Activated naive CD4-positive, alpha-beta T cell treated with anti-CD3 and anti-CD28 coated beads, Interleukin-2, amount 50 U/mL, for 16 hours (primary cell): ENCODE measurements around the gene RIN1.
A peak's percentile ranks its signal among the peaks of the same experiment; 100 is the strongest.
"Not testable (repeated sequence)": the region's sequence is repeated elsewhere in the genome, so short reads cannot be mapped to it uniquely, and the experiment has no call there.

Source experiments
- DNase-seq: peaks from one replicate; pipeline ENCODE4 v3.0.0-alpha.2; 2020

Gene RIN1

GRCh38 chr11:66360406-66361073 lies 24.3 kb upstream of the RIN1 start:
- DNase-seq = no peak

- no peak for DNase-seq
Measured at GRCh38 chr11:66359662-66360087, 23.4 kb upstream of the RIN1 start.

- not testable (repeated sequence) for DNase-seq
Measured at GRCh38 chr11:66350560-66351235, 14.5 kb upstream of the RIN1 start.

GRCh38 chr11:66349084-66349386 lies 12.8 kb upstream of the RIN1 start:
- no peak for DNase-seq

GRCh38 chr11:66347425-66348276 lies 11.4 kb upstream of the RIN1 start, which contains the start of gene B4GAT1:
Gene B4GAT1 (minus strand): TSS chr11:66347629. CDS start chr11:66347545, 84 bp downstream.
- peak; percentile 83 for DNase-seq

- DNase-seq = no peak
Measured at GRCh38 chr11:66346476-66347424, 10.5 kb upstream of the RIN1 start.

GRCh38 chr11:66345316-66345649 lies 9.0 kb upstream of the RIN1 start:
- DNase-seq = no peak

GRCh38 chr11:66344550-66345315 lies 8.5 kb upstream of the RIN1 start, which contains the start of gene BRMS1:
Gene BRMS1 (minus strand): TSS chr11:66345104. CDS start chr11:66342234, 2,870 bp downstream.
- DNase-seq = peak; percentile 95

- no peak for DNase-seq
Measured at GRCh38 chr11:66343176-66343575, 6.9 kb upstream of the RIN1 start.

GRCh38 chr11:66341502-66342126 lies 5.4 kb upstream of the RIN1 start:
- DNase-seq = no peak

GRCh38 chr11:66340596-66341501 lies 4.6 kb upstream of the RIN1 start:
- DNase-seq = no peak

GRCh38 chr11:66339686-66340483 lies 3.7 kb upstream of the RIN1 start:
- DNase-seq = no peak

GRCh38 chr11:66339162-66339675 lies 3.0 kb upstream of the RIN1 start:
- DNase-seq = no peak

- no peak for DNase-seq
Measured at GRCh38 chr11:66338276-66339161, 2.3 kb upstream of the RIN1 start.

GRCh38 chr11:66337103-66337899 lies 1.1 kb upstream of the RIN1 start:
- no peak for DNase-seq

- DNase-seq = no peak
Measured at GRCh38 chr11:66335531-66336233, 552 bp downstream of the RIN1 start.
